Activated naive CD8-positive, alpha-beta T cell (primary cell): ENCODE data around the gene TIGD3.

ENCODE experiments used
- H3K27ac Mint-ChIP-seq: one replicate; pipeline ENCODE4 v1.8.0; 2021; ENCODE audit warnings: mixed read lengths
- H3K27me3 Mint-ChIP-seq: one replicate; pipeline ENCODE4 v1.8.0; 2021; ENCODE audit warnings: mixed read lengths
- H3K36me3 Mint-ChIP-seq: one replicate; pipeline ENCODE4 v1.8.0; 2021; ENCODE audit warnings: mixed read lengths
- H3K4me1 Mint-ChIP-seq: one replicate; pipeline ENCODE4 v1.8.0; 2021; ENCODE audit warnings: low read depth, mixed read lengths
- H3K4me3 Mint-ChIP-seq: one replicate; pipeline ENCODE4 v1.8.0; 2021; ENCODE audit warnings: mild to moderate bottlenecking, mixed read lengths
- H3K9me3 Mint-ChIP-seq: one replicate; pipeline ENCODE4 v1.8.0; 2021; ENCODE audit warnings: low read depth, mixed read lengths

Gene TIGD3, protein sequence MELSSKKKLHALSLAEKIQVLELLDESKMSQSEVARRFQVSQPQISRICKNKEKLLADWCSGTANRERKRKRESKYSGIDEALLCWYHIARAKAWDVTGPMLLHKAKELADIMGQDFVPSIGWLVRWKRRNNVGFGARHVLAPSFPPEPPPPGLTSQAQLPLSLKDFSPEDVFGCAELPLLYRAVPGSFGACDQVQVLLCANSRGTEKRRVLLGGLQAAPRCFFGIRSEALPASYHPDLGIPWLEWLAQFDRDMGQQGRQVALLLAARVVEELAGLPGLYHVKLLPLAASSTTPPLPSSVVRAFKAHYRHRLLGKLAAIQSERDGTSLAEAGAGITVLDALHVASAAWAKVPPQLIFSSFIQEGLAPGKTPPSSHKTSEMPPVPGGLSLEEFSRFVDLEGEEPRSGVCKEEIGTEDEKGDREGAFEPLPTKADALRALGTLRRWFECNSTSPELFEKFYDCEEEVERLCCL

DNA sequence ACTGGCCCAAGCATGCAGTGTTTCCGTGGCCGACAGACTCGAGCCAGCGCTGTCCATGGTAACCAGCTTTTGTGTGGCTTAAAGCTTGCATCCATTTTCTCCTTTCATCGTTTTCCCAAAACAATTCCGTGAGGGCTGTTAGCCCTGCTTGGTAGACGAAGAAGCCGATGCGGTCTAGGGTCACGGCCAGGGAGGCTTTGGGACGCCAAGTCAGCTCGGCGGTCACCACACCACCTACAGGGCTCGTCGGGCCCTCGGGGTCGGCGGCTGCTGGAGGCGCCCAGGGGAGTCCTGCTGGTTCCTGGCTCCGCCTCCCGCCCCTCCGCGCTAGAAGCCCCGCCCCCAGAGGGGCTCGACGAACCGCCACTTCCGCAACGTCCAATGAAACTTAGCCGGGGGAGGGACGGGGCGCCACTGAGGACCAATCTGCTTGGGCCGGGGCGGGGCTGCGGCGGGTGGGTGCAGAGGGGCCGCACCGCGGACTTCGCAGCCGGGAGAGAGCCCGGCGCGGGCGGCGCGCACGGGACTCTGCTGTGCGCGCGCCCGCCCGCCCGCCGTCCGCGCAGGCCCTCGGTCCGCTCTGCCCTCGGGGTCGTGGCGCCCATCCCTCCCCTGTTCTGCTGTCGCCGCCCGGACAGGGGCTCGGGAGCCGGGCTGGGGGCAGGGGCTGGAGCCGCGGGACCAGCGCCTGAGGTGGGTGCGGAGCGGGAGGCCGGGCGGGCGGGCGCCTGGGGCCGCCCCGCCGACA, at the start of gene TIGD3:
Gene TIGD3, plus strand, starts transcription at position 487 of the 748 bp plus-strand sequence. CDS start 1,058 bp downstream, outside the sequence.
- Mint-ChIP-seq H3K27me3 (no peaks in the 10 kb centered on the region), H3K36me3 (no peaks in the 10 kb centered on the region), H3K27ac (peak within 1 kb of the TSS; percentile 73), H3K9me3 (no peaks in the 10 kb centered on the region), H3K4me1 (peaks cover 14% of the 10 kb centered on the region), H3K4me3 (peak within 1 kb of the TSS; percentile 87)

DNA sequence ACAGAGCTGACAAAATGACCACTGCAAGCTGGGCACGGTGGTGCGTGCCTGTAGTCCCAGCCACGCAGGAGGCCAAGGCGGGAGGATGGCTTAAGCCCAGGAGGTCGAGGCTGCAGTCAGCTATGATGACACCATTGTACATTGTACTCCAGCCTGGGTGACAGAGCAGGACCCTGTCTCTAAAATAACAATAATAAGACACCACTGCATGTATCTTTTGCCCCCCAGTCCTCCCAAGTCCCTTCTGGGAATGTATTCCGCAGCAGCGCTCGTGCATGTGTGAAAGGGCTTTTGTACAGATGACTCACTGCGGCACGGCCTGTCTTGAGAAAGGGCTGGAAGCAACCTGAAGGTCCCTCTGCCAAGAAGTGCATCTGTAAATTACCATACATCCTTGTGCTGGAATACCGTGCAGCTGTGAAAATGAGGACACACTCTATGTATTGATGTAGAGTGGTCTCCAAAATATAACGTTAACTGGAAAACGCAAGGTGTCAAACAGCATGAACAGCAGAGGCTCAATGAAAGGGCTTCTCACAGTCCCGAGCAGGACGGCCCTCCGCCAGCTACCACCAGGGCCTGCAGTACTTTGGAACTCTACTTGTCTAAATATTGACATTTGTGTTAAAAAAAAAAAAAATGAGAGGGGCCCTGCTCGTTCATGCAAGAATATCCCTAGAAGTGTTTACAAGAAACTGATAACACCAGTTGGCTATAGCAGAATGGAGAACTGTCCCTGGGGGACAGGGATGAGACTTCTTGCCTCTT, 48.9 kb upstream of the TIGD3 start:
- Mint-ChIP-seq H3K9me3 (no peaks in the 10 kb centered on the region), H3K27me3 (no peaks in the 10 kb centered on the region), H3K4me1 (no peaks in the 10 kb centered on the region), H3K4me3 (no peak overlapping the region), H3K36me3 (no peaks in the 10 kb centered on the region), H3K27ac (no peak overlapping the region)

DNA sequence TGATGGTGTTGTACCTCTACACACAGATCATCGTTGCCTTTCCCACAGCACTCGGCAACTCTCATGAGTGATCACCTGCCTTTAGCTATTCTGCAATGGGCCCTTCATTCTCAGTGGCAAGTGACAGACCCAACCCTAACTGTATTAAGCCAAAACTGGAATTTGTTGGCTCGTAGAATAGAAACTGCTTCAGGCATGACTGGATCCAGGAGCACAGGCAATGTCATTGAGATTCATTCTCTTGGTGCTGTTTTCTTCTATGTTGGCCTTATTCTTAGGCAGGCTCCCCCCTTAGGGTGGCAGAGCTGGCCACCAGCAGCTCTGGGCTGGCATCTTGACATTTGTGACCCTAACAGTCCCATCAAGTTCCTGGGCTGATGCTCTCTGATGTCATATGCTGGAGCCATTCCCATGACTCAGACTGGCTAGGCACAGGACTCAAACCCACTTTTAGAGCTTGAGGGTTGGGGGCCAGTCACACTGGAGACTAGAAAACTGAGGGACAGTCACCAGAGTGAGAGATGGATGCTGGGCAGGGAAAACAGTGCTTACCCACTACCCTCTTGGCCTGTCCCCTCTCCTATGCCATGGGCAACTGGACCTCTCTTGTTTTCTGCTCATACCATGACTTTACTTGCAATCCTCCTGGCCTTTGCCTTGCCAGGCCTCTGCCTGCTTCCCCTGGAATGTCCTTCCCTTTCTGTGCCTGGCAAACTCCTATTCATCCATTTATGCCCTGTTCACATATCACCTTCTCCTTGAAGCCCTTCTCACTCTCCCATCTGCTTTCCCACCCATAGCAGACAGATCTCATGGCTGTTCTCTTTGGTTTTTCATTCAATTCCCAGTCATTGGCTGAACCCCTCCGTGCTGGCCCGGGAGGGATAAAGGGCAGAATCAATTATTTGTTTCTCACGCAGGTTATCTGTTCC, 47.0 kb upstream of the TIGD3 start:
- Mint-ChIP-seq H3K9me3 (no peaks in the 10 kb centered on the region), H3K4me3 (no peak overlapping the region), H3K36me3 (no peaks in the 10 kb centered on the region), H3K27ac (no peak overlapping the region), H3K27me3 (no peaks in the 10 kb centered on the region), H3K4me1 (no peaks in the 10 kb centered on the region)

DNA sequence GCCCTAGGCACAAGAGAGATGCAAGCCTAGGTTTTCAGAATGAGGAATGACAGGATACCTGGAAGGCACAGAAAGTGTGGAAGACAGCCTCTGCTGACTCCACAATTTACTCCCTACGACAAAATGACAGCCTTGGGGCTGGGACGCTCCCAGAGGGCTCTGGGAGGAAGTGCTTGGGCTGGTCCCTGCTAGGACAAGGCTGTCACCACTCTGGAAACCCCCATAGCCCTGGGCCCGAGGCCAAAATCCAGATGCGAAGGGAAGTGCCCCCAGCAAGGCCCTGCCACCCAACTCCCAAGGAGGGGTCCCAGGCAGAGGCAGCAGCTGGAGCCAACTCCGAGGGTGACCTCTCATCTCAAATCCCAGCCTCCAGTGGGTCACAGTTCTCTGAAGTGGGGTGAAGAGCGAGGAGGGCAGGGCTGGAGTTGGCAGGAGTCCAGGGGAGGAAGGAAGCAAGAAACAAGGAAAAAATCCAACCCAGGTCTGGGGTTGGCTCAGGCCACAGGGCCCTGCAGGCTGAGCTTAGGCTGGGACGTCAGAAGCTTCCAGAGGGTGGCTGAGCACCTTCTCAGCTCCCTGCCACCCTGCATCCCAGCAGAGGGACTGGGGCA, 46.2 kb upstream of the TIGD3 start:
- H3K4me3 Mint-ChIP-seq = no peak overlapping the region
- no peaks in the 10 kb centered on the region for H3K9me3 Mint-ChIP-seq
- no peak overlapping the region for H3K27ac Mint-ChIP-seq
- no peaks in the 10 kb centered on the region for H3K36me3 Mint-ChIP-seq
- no peaks in the 10 kb centered on the region for H3K4me1 Mint-ChIP-seq
- H3K27me3 Mint-ChIP-seq = no peaks in the 10 kb centered on the region

DNA sequence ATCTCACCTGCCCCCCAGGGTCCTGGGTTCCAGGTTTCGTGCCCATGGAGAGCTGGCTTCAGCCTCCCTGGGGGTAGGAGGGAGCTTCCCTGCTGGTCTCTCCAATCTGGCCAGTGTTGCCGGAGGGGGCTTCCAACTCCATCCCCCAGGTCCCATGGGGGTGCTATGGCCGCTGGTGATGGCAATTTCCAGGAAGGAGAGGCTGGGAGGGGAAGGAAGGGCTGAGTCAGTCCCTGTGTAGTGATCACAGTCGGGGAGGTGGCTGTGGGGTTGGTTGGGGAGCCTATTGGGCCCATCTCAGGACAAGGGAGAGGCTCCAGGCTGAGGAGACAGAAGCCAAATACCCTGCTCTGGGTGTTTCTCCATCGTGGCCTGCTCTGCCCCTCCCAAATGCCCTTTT, 45.5 kb upstream of the TIGD3 start:
- no peaks in the 10 kb centered on the region for H3K27me3 Mint-ChIP-seq
- no peak overlapping the region for H3K27ac Mint-ChIP-seq
- no peaks in the 10 kb centered on the region for H3K36me3 Mint-ChIP-seq
- no peak overlapping the region for H3K4me3 Mint-ChIP-seq
- H3K4me1 Mint-ChIP-seq = peaks cover 2% of the 10 kb centered on the region
- H3K9me3 Mint-ChIP-seq = no peaks in the 10 kb centered on the region

DNA sequence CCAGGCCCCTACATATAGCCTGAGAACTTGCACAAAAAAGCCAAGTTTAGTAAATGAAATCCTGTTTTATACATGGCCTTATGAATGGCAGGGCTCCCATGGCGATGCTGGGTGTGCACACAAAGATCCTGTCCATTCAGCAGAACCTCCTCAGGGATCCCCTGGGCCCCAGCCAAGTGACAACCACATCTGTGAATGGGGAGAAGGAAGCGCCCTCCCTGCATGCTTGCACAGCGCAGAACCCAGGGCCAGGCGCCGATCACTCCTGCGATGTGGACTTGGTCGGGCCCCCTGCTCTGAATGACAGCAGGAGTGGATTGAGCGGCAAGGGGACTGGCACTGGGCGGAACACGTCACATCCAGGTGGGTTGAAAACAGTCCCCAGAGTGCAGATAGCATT, 44.3 kb upstream of the TIGD3 start:
- peaks cover 2% of the 10 kb centered on the region for H3K4me1 Mint-ChIP-seq
- no peaks in the 10 kb centered on the region for H3K36me3 Mint-ChIP-seq
- H3K27ac Mint-ChIP-seq = no peak overlapping the region
- H3K27me3 Mint-ChIP-seq = no peaks in the 10 kb centered on the region
- H3K9me3 Mint-ChIP-seq = no peaks in the 10 kb centered on the region
- H3K4me3 Mint-ChIP-seq = no peak overlapping the region

DNA sequence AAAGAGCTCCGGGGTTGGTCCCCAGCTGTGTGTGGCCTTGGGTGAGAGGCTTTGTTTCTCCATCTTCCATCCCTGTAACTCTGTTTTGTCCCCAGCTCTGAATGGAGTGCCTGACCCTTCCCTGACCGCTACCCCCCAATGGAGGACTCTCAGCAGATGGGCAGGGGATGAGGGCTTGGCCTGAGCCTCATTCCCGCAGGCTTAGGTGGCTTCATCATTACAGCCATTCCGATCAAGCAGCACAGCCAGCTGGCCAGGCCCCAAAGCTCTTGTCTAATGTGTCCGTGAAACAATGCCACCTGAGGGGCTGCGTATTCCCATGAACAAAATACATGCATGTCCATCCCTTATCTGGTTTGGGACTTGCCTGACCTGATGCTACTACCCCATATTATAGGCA, 43.8 kb upstream of the TIGD3 start:
- no peak overlapping the region for H3K4me3 Mint-ChIP-seq
- peaks cover 3% of the 10 kb centered on the region for H3K4me1 Mint-ChIP-seq
- no peaks in the 10 kb centered on the region for H3K36me3 Mint-ChIP-seq
- H3K27ac Mint-ChIP-seq = no peak overlapping the region
- H3K27me3 Mint-ChIP-seq = no peaks in the 10 kb centered on the region
- H3K9me3 Mint-ChIP-seq = no peaks in the 10 kb centered on the region

DNA sequence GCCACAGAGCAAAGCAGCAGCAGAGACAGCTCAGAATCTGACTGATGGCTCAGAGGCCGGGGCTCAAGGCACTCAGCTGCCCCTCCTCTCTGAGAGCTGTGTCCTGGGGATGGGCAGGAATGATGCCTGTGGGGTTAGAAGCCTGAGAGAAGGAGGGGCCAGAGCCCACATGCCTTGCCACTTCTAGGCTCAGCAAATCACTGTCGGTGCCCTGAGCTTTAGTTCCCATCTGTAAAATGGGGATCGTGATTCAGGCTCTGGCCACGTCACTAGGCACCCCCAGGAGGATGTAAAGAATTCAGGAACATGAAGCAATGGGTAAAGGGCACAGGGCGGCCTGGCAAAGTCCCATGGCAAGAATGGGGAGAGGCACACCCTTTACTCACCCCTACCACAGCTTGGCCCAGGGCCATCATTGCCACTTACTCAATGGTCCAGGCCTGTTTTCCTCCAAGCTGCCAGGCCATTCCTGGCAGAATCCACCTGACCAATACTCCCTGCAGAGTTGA, 43.3 kb upstream of the TIGD3 start:
- no peak overlapping the region for H3K27ac Mint-ChIP-seq
- no peak overlapping the region for H3K4me3 Mint-ChIP-seq
- no peaks in the 10 kb centered on the region for H3K27me3 Mint-ChIP-seq
- no peaks in the 10 kb centered on the region for H3K9me3 Mint-ChIP-seq
- peaks cover 7% of the 10 kb centered on the region for H3K4me1 Mint-ChIP-seq
- no peaks in the 10 kb centered on the region for H3K36me3 Mint-ChIP-seq

DNA sequence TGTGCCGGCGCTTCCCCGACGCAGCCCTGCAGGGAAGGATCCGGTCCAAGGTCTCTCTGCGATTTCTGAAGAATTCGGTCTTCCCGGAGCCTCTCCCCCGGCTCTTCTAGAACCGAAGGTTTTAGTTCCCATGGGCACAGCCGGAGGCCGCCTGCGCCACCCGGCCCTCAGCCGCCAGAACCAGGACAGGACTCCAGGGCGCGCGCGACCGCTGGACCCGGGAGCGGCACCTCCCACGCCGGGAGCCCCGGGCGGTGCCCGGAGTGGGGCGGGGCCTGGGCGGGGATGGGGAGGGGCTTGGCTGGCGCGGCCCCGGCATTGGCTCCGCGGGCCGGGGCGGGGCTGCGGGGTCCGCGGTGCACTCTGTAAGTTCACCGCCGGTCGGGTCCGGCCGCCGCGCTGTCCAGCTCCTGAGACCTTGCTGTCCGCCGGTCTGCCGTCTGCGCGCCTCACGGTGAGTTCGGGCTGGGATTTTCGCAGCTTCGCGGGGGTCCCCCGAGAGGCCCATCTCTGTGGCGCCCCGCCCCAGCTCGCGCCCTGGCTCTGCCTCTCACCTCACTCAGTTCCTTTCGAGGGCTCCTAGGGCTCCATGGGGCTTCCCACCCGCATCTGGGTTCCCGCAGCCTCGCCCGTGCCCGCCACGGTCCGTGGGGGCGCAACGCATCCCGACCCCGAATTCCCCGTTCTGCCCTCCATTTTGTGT, 39.9 kb upstream of the TIGD3 start, which contains the start of gene CDC42EP2:
Gene CDC42EP2, plus strand, starts transcription at position 366 of the 703 bp plus-strand sequence. CDS start 6,033 bp downstream, outside the sequence.
- Mint-ChIP-seq H3K27ac (peak within 1 kb of the TSS; percentile 46), H3K36me3 (no peaks in the 10 kb centered on the region), H3K4me1 (peaks cover 7% of the 10 kb centered on the region), H3K4me3 (peak within 1 kb of the TSS; percentile 70), H3K27me3 (no peaks in the 10 kb centered on the region), H3K9me3 (no peaks in the 10 kb centered on the region)

DNA sequence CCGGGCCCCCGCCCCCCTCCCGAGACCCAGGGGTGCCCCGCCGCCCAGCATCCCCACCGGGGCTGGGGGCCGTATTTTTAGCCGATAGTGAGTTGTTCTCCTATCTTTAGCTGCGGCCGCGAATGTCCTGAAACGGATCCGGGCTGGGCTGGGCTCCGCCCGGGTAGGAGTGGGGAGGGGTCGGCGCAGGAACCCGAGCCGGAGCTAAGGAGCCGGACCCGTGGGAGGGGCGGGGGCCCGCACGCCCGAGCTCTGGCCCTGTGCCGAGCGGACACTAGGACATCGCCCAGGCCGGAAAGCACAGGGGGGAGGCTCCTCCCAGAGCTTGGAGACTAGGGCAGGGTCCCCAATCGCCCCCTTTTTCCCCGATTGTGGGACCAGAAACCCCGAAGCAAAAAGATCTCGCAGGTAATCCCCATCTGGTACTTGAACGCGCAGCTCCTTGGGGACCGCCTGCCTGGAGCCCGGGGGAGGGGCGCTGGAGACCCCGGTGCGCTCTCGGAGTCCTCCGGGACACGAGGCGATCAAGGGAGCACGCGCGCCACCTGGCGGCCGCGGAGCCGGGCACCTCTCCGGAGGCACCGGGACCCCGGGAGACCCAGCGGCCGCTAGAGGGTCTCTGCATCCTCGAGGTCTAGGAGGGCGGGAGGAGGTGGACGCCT, 39.2 kb upstream of the TIGD3 start:
- no peaks in the 10 kb centered on the region for H3K36me3 Mint-ChIP-seq
- no peak overlapping the region for H3K27ac Mint-ChIP-seq
- no peaks in the 10 kb centered on the region for H3K9me3 Mint-ChIP-seq
- no peaks in the 10 kb centered on the region for H3K27me3 Mint-ChIP-seq
- peaks cover 7% of the 10 kb centered on the region for H3K4me1 Mint-ChIP-seq
- peak overlapping the region; percentile 69 for H3K4me3 Mint-ChIP-seq

DNA sequence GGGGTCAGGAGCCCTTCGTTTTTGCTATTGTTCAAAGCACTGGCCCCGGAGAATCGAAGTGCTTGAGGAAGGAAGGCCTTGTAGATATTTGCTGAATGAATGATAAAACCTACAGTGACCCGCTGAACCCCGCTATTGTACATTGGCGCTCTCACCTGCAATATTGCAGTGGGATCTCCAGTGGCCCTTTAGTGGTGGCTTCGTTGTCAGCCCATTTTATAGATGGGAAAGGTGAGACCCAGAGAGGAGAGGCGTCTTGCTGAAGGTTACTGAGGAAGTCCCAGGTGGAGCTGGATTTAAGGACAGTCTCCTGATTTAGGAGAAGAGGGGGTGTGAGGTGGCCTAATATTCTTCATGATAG, 38.7 kb upstream of the TIGD3 start:
- H3K9me3 Mint-ChIP-seq = no peaks in the 10 kb centered on the region
- H3K4me3 Mint-ChIP-seq = peak overlapping the region; percentile 63
- no peaks in the 10 kb centered on the region for H3K36me3 Mint-ChIP-seq
- peaks cover 7% of the 10 kb centered on the region for H3K4me1 Mint-ChIP-seq
- H3K27ac Mint-ChIP-seq = no peak overlapping the region
- no peaks in the 10 kb centered on the region for H3K27me3 Mint-ChIP-seq

DNA sequence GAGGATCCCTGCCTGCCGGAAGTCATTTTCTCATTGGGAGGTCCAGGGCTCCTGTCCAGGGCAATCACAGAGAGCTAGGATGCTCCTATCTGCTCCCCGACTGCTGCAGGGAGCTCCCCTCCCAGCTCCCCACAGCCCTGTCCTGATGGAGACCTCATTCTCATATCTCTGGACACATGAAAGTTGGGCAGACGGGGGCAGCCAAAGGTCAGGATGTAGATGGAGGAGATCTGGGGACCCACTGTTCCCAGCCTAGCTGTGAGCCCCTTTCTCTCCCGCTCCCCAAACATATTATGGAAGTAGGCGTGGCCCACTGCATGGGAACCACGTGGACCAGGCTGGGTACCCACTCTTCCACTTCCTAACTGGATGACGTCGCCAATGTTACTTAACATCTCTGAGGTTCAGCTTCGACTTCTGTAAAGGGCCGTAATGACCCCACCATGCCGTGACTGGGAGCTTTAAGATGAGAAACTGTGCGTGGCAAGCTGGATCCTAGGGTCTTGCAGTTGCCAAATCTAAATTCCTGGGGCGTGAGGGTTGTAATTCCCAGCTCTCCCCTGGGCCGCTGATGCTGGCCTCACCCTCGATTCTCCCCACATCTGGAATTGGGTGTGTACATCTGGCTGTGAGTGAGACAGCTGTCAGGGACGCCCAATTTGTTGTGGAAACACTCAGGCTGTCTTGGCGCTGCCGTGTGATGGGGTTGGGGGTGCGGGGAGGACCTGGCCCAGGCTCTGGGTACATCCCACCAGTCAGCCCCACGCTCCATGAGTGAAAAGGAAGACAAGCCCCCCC, 38.1 kb upstream of the TIGD3 start:
- H3K36me3 Mint-ChIP-seq = no peaks in the 10 kb centered on the region
- H3K4me3 Mint-ChIP-seq = peak overlapping the region; percentile 63
- no peaks in the 10 kb centered on the region for H3K27me3 Mint-ChIP-seq
- peaks cover 7% of the 10 kb centered on the region for H3K4me1 Mint-ChIP-seq
- H3K27ac Mint-ChIP-seq = no peak overlapping the region
- no peaks in the 10 kb centered on the region for H3K9me3 Mint-ChIP-seq
